Bronchial epithelial cell (primary cell): ENCODE data around the gene TMEFF2. TPM values are rescaled to one million over a fixed set of nuclear protein-coding genes. Genes with fewer than 3 reads are reported as not detected.
A peak's percentile ranks its signal among the peaks of the same experiment; 100 is the strongest.

Source experiments
- DNase-seq: peaks from one replicate; pipeline ENCODE4 v3.0.0-alpha.2; 2010; ENCODE audit warnings: low read depth
- FAIRE-seq: peaks from 2 replicates; lab custom pipeline; 2011; peaks lifted over from hg19 to GRCh38; lab: Jason Lieb, UNC
- H3K27me3 ChIP-seq: 2 replicates; pipeline ENCODE4 v1.5.1; 2011; ENCODE audit warnings: low read length; ENCODE audit not compliant: control insufficient read depth, insufficient read depth
- H3K36me3 ChIP-seq: 2 replicates; pipeline ENCODE4 v1.5.1; 2011; ENCODE audit warnings: low read length; ENCODE audit not compliant: control insufficient read depth, insufficient read depth
- H3K4me3 ChIP-seq: 2 replicates; pipeline ENCODE4 v1.5.1; 2011; ENCODE audit warnings: mild to moderate bottlenecking, low read depth, low read length, control low read depth
- total RNA-seq: library from RNA; depleted of rRNA; stranded (reverse); fragments of >200 nt; gene quantifications from 2 replicates; pipeline ENCODE4 v1.2.1, GENCODE V29; 2014
- TF ChIP-seq, protein P1 (sequence below): IDR thresholded peaks from 2 replicates; pipeline ENCODE4 v1.5.1; 2011; ENCODE audit warnings: mild to moderate bottlenecking, moderate library complexity, low read length, control low read depth, inconsistent platforms; ENCODE audit not compliant: insufficient read depth, severe bottlenecking

The TMEFF2 gene
- total RNA-seq, 1 donor from 2014 or later: not detected

DNA sequence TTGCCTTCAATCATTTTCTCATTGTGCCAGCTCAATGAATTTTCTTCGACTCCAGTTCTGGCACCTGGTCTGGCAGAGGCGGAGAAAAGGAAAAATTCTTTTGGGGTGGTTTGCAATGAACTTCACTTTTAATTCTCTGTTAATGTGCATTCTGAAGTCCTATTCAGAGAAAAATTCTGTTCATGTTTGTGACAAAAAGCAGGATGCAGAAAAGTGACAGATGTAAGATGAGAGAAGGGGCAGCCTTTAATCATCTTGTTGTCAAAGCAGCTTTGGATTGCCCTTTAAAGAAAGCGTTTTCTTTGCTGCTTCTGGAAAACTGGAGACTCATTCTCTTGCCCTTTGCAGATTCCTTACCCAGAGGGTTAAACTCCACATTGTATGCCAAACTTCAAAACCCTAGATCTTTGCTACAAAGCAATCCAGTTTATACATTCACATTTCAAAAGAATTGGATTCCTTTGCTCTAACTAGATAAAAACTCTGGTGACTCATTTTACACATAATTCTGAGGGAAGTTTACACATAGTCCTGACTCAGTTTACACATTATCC, 253.3 kb downstream of the TMEFF2 start:
- DNase-seq (peak; percentile 15), FAIRE-seq (no peak)
- H3K27me3 ChIP-seq: no peaks in the 10 kb centered on the region
- no peak overlapping the region for H3K4me3 ChIP-seq
- no peaks in the 10 kb centered on the region for H3K36me3 ChIP-seq
- TF ChIP-seq, protein P1, sequence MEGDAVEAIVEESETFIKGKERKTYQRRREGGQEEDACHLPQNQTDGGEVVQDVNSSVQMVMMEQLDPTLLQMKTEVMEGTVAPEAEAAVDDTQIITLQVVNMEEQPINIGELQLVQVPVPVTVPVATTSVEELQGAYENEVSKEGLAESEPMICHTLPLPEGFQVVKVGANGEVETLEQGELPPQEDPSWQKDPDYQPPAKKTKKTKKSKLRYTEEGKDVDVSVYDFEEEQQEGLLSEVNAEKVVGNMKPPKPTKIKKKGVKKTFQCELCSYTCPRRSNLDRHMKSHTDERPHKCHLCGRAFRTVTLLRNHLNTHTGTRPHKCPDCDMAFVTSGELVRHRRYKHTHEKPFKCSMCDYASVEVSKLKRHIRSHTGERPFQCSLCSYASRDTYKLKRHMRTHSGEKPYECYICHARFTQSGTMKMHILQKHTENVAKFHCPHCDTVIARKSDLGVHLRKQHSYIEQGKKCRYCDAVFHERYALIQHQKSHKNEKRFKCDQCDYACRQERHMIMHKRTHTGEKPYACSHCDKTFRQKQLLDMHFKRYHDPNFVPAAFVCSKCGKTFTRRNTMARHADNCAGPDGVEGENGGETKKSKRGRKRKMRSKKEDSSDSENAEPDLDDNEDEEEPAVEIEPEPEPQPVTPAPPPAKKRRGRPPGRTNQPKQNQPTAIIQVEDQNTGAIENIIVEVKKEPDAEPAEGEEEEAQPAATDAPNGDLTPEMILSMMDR: no peak

DNA sequence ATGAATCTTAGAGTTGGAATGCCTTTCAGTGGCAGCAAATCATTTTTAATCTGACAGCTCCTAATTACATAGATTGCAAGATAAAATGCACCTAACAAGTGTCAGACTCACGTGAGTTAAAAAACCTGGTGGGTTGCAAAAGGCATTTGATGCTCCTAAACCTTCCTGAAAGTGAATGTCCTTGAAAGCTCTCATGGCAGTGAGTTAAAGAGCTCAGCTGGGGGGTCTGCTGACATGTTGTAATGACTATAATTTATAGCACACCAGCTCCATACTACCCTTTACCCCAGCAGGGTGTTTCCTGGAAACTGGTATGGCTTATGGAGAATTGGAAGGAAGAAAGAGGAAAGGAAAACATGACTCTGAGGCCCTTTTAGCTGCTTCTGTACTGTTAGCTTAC, 256.0 kb downstream of the TMEFF2 start:
- TF ChIP-seq, protein P1: no peak
- H3K27me3 ChIP-seq: no peaks in the 10 kb centered on the region
- FAIRE-seq (no peak), DNase-seq (no peak)
- no peaks in the 10 kb centered on the region for H3K36me3 ChIP-seq
- H3K4me3 ChIP-seq: no peak overlapping the region

DNA sequence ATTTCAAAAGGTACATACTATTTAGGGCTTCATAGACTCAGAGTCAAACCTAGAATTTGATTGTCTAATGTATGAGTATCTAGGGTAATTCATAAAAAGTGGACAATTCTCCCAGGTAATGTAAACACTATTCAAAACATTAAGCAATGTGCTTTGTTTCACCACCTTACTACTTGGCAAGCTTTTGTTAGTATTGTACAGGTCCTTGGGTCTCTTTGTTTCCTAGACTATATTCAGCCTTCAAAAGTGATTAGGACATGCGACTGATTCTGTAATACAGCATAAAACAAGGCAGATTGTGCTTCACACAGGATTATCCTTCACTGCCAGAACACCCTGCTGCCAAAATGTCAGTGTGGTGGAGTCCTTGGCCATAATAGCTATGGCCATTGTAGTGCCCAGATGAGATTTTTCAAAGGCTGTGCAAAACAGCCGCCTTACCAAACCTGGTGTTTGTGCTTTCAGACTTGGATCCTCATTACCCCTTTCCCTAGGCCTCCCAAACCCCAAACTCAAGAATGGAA, 257.8 kb downstream of the TMEFF2 start:
- no peaks in the 10 kb centered on the region for H3K27me3 ChIP-seq
- no peaks in the 10 kb centered on the region for H3K36me3 ChIP-seq
- TF ChIP-seq, protein P1: no peak
- DNase-seq (peak; percentile 25), FAIRE-seq (no peak)
- H3K4me3 ChIP-seq: no peak overlapping the region

DNA sequence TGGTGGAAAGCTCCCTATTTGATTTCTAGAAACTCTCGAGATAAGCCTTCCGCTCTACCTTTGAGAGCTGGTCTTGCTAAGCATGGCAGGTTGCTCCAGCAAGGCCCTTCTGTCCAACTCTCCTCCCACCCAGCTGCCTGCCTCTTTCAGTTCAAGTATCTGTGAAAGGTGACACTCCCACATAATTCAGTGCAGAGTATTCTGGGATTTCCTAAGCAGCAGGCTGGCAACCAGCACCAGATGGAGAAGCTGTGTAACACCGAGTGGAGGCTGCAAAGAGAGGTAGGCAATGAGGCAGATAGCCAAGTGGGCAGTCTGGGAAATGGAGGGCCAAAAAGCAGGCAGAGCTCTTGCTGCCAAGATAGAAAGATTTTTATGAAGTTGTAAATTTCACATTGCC, 259.5 kb downstream of the TMEFF2 start:
- FAIRE-seq: no peak
- TF ChIP-seq, protein P1: no peak
- no peak overlapping the region for H3K4me3 ChIP-seq
- H3K36me3 ChIP-seq: no peaks in the 10 kb centered on the region
- no peak for DNase-seq
- no peaks in the 10 kb centered on the region for H3K27me3 ChIP-seq

DNA sequence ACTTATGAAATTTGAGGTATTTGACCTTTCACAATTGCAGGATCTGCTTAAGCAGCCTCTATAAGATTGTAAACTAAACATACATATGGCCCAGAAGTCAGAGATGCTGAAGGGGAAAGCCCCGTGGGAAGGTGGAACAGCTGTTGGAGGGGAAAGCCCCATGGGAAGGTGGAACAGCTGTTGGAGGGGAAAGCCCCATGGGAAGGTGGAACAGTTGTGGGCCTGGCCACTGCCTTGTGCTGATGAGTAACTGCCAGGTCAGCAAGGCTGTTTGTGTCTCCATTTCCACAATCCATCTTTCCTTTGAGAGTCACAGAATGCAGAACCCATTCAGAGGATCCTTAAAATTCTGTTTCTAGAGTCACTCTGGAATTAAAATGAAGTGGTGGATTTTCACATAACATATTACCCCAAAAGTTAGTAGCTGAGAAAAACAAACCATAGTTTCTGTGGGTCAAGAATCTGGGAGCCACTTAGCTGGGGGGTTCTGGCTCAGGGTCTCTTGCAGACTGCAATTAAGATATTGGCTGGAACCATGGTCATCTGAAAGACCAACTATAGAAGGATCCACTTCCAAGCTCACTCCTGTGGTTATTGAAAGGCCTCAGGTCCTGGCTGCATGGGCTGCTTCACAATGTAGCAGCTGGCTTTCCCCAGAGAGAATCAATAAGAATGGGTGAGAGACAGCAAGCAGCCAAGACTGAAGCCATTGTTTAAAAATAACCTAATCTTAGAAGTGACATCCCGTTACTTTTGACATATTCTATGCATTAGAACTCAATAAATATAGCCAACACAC, 261.2 kb downstream of the TMEFF2 start:
- TF ChIP-seq, protein P1: no peak
- no peak for FAIRE-seq
- peak; percentile 63 for DNase-seq
- H3K36me3 ChIP-seq: no peaks in the 10 kb centered on the region
- H3K4me3 ChIP-seq: no peak overlapping the region
- no peaks in the 10 kb centered on the region for H3K27me3 ChIP-seq
